K562 (cell line): ENCODE data around the gene HARS2. TPM values are rescaled to one million over a fixed set of nuclear protein-coding genes. Genes with fewer than 3 reads are reported as not detected.

Experiments used
- COPS2 ChIP-seq: fragments of 450-650 bp; conservative IDR thresholded peaks from 2 replicates; pipeline ENCODE4 v1.6.1; 2016; ENCODE audit warnings: mild to moderate bottlenecking, moderate library complexity
- CUX1 ChIP-seq: fragments of 200-800 bp; sonication (Bioruptor generic); IDR thresholded peaks from 2 replicates; pipeline ENCODE4 v1.6.1; 2016; ENCODE audit warnings: missing genetic modification characterization, missing compliant biosample characterization
- E2F5 ChIP-seq: sonication (generic); formaldehyde crosslinking; IDR thresholded peaks from 2 replicates; pipeline ENCODE4 v1.8.0; 2022; ENCODE audit warnings: mild to moderate bottlenecking, missing genetic modification reagents
- ETS2 ChIP-seq: IDR thresholded peaks from 2 replicates; pipeline ENCODE4 v1.6.1; 2016; ENCODE audit warnings: borderline replicate concordance, missing genetic modification characterization, mild to moderate bottlenecking, moderate library complexity, missing compliant biosample characterization; ENCODE audit not compliant: poor library complexity, severe bottlenecking
- HMG20B ChIP-seq: fragments of 250-450 bp; sonication (Bioruptor Pico); IDR thresholded peaks from 2 replicates; pipeline ENCODE4 v1.5.0; 2021; ENCODE audit warnings: mild to moderate bottlenecking
- HNRNPLL ChIP-seq: fragments of 200-400 bp; formaldehyde crosslinking; IDR thresholded peaks from 2 replicates; pipeline ENCODE4 v1.6.1; 2017; ENCODE audit warnings: low read length, low read depth, mild to moderate bottlenecking; ENCODE audit not compliant: poor library complexity, severe bottlenecking
- KAT7 ChIP-seq: sonication (generic); formaldehyde crosslinking; IDR thresholded peaks from 2 replicates; pipeline ENCODE4 v1.8.0; 2022; ENCODE audit warnings: missing genetic modification reagents, mild to moderate bottlenecking, borderline replicate concordance
- SMAD4 ChIP-seq: fragments of 250-450 bp; sonication (Bioruptor Pico); conservative IDR thresholded peaks from 2 replicates; pipeline ENCODE4 v1.8.0; 2021; ENCODE audit warnings: inconsistent platforms, mild to moderate bottlenecking, moderate library complexity
- SMARCA5 ChIP-seq: fragments of 450-650 bp; IDR thresholded peaks from 2 replicates; pipeline ENCODE4 v1.6.1; 2016
- WHSC1 ChIP-seq: IDR thresholded peaks from one replicate; pipeline ENCODE4 v1.6.1; 2012; ENCODE audit warnings: low read length, control low read depth, inconsistent platforms
- ZC3H4 ChIP-seq: sonication (generic); formaldehyde crosslinking; IDR thresholded peaks from 2 replicates; pipeline ENCODE4 v1.9.0; 2021; ENCODE audit warnings: missing genetic modification reagents, borderline replicate concordance
- ZFPM2 ChIP-seq: fragments of 250-450 bp; sonication (Bioruptor Pico); IDR thresholded peaks from 2 replicates; pipeline ENCODE4 v1.5.1; 2022; ENCODE audit warnings: mild to moderate bottlenecking
- ZKSCAN1 ChIP-seq: fragments of 150-350 bp; IDR thresholded peaks from 2 replicates; pipeline ENCODE4 v1.6.1; 2016; ENCODE audit warnings: low read depth, low read length
- ZNF124 ChIP-seq: sonication (generic); formaldehyde crosslinking; IDR thresholded peaks from 2 replicates; pipeline ENCODE4 v1.8.1; 2022; ENCODE audit warnings: missing genetic modification reagents
- ZNF146 ChIP-seq: IDR thresholded peaks from one replicate; pipeline ENCODE4 v1.6.1; 2018; ENCODE audit warnings: missing compliant biosample characterization; ENCODE audit not compliant: unreplicated experiment
- ZNF253 ChIP-seq: fragments of 250-450 bp; sonication (Bioruptor Pico); conservative IDR thresholded peaks from 2 replicates; pipeline ENCODE4 v1.6.1; 2021; ENCODE audit warnings: mild to moderate bottlenecking
- polyA plus RNA-seq, 8 experiments: library from polyadenylated mRNA; depleted of rRNA in 4 of 8; stranded (reverse) in 5 of 8; unstranded in 3 of 8; fragments of >200 nt; fragmentation: Nextera tagmentation in 2 of 8; fragmentation: Illumina TruSeq in 1 of 8; extraction: Ambion mirVana in 2 of 8; extraction: Trizol in 1 of 8; gene quantifications; 2 replicates each; pipeline versions ENCODE4 v1.2.1 to v1.2.3, GENCODE V29; 2011 to 2014; ENCODE audit warnings: inconsistent platforms in 1 of 8, missing spikeins in 1 of 8
- total RNA-seq, 7 experiments: library from RNA; depleted of rRNA in 6 of 7; stranded (reverse); fragments of >200 nt in 6 of 7; fragmentation: Illumina TruSeq in 2 of 7; extraction: Trizol in 2 of 7; gene quantifications; 2 replicates each; pipeline versions ENCODE4 v1.2.1 to v1.2.3, GENCODE V29; 2011 to 2021; ENCODE audit warnings: low replicate concordance in 1 of 7
- TF ChIP-seq, protein P1 (sequence below): fragments of 250-450 bp; sonication (Bioruptor Pico); IDR thresholded peaks from 2 replicates; pipeline ENCODE4 v1.4.0; 2020
- TF ChIP-seq, protein P2 (sequence below): fragments of 250-450 bp; sonication (Bioruptor Pico); IDR thresholded peaks from 2 replicates; pipeline ENCODE4 v1.8.0; 2022; ENCODE audit warnings: moderate library complexity, mild to moderate bottlenecking, inconsistent platforms
- TF ChIP-seq, protein P3 (sequence below): sonication (generic); IDR thresholded peaks from 2 replicates; pipeline ENCODE4 v1.6.1; 2016

The HARS2 gene
- total and polyA plus RNA-seq, 9 of the 15 experiments (the other 6 are each of a cell fraction or from before 2014, with no cell fraction given) = 8.5 to 41.6 (median 27.1) TPM

DNA sequence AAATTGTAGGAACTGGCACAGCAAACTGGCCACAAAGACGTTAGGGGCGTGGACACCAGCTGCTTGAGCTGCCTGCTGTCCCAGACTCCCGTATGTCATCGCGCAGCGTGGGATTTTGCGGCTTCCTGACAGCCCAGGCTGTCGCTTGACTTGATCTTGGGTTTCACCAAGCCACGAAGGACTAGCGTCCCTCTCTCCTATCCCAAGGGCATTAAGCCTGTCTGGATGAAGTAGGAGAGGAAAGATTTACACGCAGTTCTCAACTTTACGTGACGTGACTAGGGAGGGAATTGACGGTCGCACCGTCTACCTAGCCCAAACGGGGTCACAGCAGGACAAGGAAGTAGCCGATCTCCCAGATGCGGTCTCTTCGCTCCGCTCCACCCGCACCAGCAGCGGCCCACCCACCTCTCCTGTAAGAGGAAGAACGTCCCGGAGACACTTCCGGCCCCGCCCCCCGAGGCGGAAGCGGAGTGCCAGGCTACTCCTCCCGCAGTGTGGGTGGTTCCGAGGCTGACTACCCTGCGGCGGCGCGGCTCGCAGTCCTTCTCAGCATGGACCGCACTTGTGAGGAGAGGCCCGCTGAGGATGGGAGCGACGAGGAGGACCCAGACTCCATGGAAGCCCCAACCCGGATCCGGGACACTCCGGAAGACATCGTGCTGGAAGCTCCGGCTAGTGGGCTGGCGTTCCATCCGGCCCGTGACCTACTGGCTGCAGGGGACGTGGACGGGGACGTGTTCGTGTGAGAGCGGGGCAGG lies 26.7 kb upstream of the HARS2 start, which contains the start of gene WDR55 (continued):
- no peak for TF ChIP-seq CUX1 (CRISPR knock-in tag)
- no peak for TF ChIP-seq ZNF146 (CRISPR knock-in tag)
- no peak for TF ChIP-seq KAT7
- TF ChIP-seq HMG20B (CRISPR knock-in tag) = no peak
- peak; percentile 81 for TF ChIP-seq HNRNPLL
- no peak for TF ChIP-seq WHSC1
- no peak for TF ChIP-seq SMARCA5
- no peak for TF ChIP-seq ZC3H4
- no peak for TF ChIP-seq COPS2
- TF ChIP-seq ZNF253 (CRISPR knock-in tag) = no peak
- TF ChIP-seq, protein P1, sequence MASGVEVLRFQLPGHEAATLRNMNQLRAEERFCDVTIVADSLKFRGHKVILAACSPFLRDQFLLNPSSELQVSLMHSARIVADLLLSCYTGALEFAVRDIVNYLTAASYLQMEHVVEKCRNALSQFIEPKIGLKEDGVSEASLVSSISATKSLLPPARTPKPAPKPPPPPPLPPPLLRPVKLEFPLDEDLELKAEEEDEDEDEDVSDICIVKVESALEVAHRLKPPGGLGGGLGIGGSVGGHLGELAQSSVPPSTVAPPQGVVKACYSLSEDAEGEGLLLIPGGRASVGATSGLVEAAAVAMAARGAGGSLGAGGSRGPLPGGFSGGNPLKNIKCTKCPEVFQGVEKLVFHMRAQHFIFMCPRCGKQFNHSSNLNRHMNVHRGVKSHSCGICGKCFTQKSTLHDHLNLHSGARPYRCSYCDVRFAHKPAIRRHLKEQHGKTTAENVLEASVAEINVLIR (CRISPR knock-in tag) = no peak; the same call in 1 of the 2 replicates
- TF ChIP-seq, protein P2, sequence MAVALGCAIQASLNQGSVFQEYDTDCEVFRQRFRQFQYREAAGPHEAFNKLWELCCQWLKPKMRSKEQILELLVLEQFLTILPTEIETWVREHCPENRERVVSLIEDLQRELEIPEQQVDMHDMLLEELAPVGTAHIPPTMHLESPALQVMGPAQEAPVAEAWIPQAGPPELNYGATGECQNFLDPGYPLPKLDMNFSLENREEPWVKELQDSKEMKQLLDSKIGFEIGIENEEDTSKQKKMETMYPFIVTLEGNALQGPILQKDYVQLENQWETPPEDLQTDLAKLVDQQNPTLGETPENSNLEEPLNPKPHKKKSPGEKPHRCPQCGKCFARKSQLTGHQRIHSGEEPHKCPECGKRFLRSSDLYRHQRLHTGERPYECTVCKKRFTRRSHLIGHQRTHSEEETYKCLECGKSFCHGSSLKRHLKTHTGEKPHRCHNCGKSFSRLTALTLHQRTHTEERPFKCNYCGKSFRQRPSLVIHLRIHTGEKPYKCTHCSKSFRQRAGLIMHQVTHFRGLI = no peak
- peak; percentile 94 for TF ChIP-seq SMAD4
- no peak for TF ChIP-seq ZNF124 (CRISPR knock-in tag)
- no peak for TF ChIP-seq ZFPM2 (CRISPR knock-in tag)
- TF ChIP-seq ETS2 (tag) = no peak
- TF ChIP-seq ZKSCAN1 = 0 out of 2 replicates have a peak, but pooled peaks have one; percentile 40
- TF ChIP-seq E2F5 (CRISPR knock-in tag) = no peak
- TF ChIP-seq, protein P3, sequence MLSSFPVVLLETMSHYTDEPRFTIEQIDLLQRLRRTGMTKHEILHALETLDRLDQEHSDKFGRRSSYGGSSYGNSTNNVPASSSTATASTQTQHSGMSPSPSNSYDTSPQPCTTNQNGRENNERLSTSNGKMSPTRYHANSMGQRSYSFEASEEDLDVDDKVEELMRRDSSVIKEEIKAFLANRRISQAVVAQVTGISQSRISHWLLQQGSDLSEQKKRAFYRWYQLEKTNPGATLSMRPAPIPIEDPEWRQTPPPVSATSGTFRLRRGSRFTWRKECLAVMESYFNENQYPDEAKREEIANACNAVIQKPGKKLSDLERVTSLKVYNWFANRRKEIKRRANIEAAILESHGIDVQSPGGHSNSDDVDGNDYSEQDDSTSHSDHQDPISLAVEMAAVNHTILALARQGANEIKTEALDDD = peak; percentile 41; the same call in 1 of the 2 replicates
